ENCODE results near the gene RNFT2.
"Not testable (repeated sequence)": the region's sequence is repeated elsewhere in the genome, so short reads cannot be mapped to it uniquely, and the experiment has no call there.

Gene RNFT2

GRCh38 chr12:116744766-116745165, 6.7 kb downstream of the RNFT2 start:
- H3K4me3 ChIP-seq (ENCODE audit: control insufficient read depth, low read depth, low read length): no peak overlapping the region
- TF ChIP-seq CTCF (IDR thresholded peaks at IDR 0.05; ENCODE audit: control insufficient read depth, insufficient read depth, low read depth, low read length, missing control alignments): no peak
- DNase-seq (ENCODE audit: low read depth): no peak

- no peak for TF ChIP-seq CTCF (IDR thresholded peaks at IDR 0.05; ENCODE audit: control insufficient read depth, insufficient read depth, low read depth, low read length, missing control alignments)
These were observed 7.4 kb downstream of the RNFT2 start for GRCh38 chr12:116745554-116745953.

GRCh38 chr12:116749884-116750283, 11.8 kb downstream of the RNFT2 start:
- no peak for TF ChIP-seq CTCF (IDR thresholded peaks at IDR 0.05; ENCODE audit: control insufficient read depth, insufficient read depth, low read depth, low read length, missing control alignments)
- no peak overlapping the region for H3K4me3 ChIP-seq (ENCODE audit: control insufficient read depth, low read depth, low read length)
- DNase-seq (ENCODE audit: low read depth): no peak

More at GRCh38 chr12:116745554-116745953, 7.4 kb downstream of the RNFT2 start:
- no peak for DNase-seq (ENCODE audit: low read depth)
- H3K4me3 ChIP-seq (ENCODE audit: control insufficient read depth, low read depth, low read length): no peak overlapping the region

- no peak for TF ChIP-seq CTCF (IDR thresholded peaks at IDR 0.05; ENCODE audit: control insufficient read depth, insufficient read depth, low read depth, low read length, missing control alignments)
- DNase-seq (ENCODE audit: low read depth): no peak
These were observed 12.2 kb downstream of the RNFT2 start for GRCh38 chr12:116750298-116750697.

GRCh38 chr12:116754097-116754496, 16.0 kb downstream of the RNFT2 start:
- not testable (repeated sequence) for DNase-seq (ENCODE audit: low read depth); H3K4me3 ChIP-seq (ENCODE audit: control insufficient read depth, low read depth, low read length)

More at GRCh38 chr12:116750298-116750697, 12.2 kb downstream of the RNFT2 start:
- H3K4me3 ChIP-seq (ENCODE audit: control insufficient read depth, low read depth, low read length): no peak overlapping the region

GRCh38 chr12:116754783-116755182, 16.7 kb downstream of the RNFT2 start:
- H3K4me3 ChIP-seq (ENCODE audit: control insufficient read depth, low read depth, low read length); DNase-seq (ENCODE audit: low read depth): not testable (repeated sequence)

GRCh38 chr12:116759783-116760621, 21.9 kb downstream of the RNFT2 start:
- no peak for DNase-seq (ENCODE audit: low read depth)
- no peak overlapping the region for H3K4me3 ChIP-seq (ENCODE audit: control insufficient read depth, low read depth, low read length)
- TF ChIP-seq CTCF (IDR thresholded peaks at IDR 0.05; ENCODE audit: control insufficient read depth, insufficient read depth, low read depth, low read length, missing control alignments): no peak

Data from AG09309 (cell line).